HG03558 (cell line): Measurements from ENCODE around the gene FAM131A.

Source experiments
- ATAC-seq: cut with Tn5 transposase; IDR thresholded peaks from one replicate; pipeline ENCODE4 v1.9.1; 2021; ENCODE audit warnings: moderate number of reproducible peaks; ENCODE audit not compliant: unreplicated experiment; ENCODE audit errors: extremely low read depth

Gene FAM131A

DNA sequence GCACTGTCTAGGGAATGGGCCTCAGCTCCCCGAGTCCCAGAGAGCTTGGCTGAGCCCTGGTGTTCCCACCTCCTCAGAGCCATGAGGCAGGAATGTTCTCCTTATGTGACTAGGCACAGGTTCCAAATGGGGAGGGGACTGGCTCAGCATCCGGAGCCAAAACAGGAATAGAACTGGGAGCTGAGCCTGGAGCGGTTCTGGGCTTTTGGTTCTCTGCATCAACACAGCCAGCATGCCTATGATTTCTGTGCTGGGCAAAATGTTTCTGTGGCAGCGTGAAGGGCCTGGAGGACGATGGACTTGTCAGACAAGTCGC is at the start of gene FAM131A:
Gene FAM131A (plus strand): TSS at position 202 of the 316 bp plus-strand sequence. CDS start 31 bp downstream, at position 233.
- ATAC-seq: no peak

DNA sequence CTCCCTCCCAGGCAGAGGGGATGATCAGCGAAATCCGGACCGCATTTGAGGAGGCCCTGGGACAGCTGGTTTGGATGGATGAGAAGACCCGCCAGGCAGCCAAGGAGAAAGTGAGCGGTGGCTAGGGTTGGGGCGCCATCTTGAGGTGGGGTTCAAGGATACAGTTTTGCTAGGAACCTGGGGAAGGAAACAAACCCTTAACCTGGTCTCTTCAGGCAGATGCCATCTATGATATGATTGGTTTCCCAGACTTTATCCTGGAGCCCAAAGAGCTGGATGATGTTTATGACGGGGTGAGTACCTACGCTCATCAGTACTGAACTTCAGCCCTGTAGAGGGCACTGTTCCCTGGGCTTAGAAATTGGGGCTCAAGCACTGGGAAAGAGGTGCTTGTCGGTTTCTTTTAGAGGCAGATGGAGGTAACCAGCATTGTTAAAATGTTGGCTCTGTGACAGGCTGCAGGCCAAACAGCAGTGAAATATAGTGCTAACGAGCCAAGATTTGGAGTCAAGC is 47.9 kb upstream of the FAM131A start:
- ATAC-seq: no peak

DNA sequence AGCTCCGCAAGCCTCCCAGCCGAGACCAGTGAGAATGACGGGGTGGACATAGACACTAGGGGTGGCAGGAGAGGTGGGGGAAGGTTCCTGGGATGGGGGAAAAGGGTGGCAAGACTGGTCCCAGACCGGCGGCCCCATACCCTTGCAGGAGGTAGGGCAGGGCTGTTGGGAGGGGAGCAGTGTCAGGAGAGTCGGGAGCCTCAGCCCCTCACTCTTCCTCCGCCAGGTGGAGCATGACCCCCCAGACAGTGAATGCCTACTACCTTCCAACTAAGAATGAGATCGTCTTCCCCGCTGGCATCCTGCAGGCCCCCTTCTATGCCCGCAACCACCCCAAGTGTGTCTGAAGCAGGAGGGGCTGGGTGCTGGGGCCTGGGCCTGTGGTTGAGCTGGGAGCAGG is 47.1 kb upstream of the FAM131A start:
- ATAC-seq: no peak

GRCh38 chr3:184291044-184291737 is 46.2 kb upstream of the FAM131A start:
- no peak for ATAC-seq

GRCh38 chr3:184291738-184292445 is 45.5 kb upstream of the FAM131A start:
- ATAC-seq: no peak

GRCh38 chr3:184295771-184296170 is 41.6 kb upstream of the FAM131A start:
- ATAC-seq: no peak

GRCh38 chr3:184296616-184297015 is 40.8 kb upstream of the FAM131A start:
- ATAC-seq: no peak

GRCh38 chr3:184298759-184299487 is 38.5 kb upstream of the FAM131A start, which contains the start of gene PSMD2:
Gene PSMD2, plus strand, starts transcription at chr3:184299241. Its CDS starts 26 bp downstream, at chr3:184299267.
- ATAC-seq: peak; percentile 81

GRCh38 chr3:184299488-184300377 is 37.7 kb upstream of the FAM131A start:
- ATAC-seq: no peak

DNA sequence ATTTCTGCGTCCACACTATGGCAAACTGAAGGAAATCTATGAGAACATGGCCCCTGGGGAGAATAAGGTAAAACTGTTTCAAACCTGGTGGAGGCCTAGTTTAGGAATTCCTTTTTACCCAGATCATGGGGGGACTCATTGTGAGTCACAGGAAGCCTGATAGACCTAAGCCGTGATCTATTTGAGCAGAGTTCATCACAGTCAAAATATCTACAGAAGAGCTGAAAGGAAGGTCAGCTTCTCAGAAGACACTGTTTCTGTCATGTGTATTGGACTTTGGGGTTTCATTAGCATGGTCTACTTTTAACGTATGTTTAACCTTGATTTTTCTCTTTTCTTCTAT is 37.1 kb upstream of the FAM131A start:
- ATAC-seq: no peak

DNA sequence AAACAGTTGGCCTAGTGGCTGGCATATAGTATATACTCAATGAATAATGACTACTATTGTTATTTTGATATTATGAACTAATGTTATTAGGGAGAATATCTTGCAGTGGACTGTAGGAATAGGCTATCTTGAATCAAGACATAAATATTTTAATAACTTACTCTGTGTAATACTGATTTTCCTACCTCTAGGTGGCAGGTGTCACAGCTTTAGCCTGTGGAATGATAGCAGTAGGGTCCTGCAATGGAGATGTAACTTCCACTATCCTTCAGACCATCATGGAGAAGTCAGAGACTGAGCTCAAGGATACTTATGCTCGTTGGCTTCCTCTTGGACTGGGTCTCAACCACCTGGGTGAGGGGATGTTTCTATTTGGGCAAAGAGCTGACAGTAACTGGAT is 31.8 kb upstream of the FAM131A start:
- no peak for ATAC-seq

DNA sequence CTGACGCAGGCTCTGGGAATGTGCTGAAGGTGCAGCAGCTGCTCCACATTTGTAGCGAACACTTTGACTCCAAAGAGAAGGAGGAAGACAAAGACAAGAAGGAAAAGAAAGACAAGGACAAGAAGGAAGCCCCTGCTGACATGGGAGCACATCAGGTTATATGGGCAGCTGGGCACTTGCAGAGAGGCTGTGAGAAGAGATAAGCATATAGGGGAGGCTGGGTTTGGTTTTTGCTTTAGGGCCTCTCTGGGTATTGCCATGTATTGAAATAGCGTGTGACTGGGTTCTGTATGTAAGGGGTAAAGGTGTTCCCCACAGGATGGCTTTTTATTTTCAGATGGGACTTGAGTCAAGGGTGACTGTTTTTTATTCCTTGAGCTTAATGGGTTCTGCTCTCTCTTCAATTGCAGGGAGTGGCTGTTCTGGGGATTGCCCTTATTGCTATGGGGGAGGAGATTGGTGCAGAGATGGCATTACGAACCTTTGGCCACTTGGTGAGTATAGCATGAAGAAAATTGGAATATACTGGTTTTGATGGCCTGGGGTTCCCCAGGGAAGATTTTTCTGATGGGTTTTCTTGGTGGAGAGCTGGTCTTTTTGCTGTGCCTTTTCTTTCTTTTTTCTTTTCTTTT is 30.9 kb upstream of the FAM131A start:
- ATAC-seq: no peak

DNA sequence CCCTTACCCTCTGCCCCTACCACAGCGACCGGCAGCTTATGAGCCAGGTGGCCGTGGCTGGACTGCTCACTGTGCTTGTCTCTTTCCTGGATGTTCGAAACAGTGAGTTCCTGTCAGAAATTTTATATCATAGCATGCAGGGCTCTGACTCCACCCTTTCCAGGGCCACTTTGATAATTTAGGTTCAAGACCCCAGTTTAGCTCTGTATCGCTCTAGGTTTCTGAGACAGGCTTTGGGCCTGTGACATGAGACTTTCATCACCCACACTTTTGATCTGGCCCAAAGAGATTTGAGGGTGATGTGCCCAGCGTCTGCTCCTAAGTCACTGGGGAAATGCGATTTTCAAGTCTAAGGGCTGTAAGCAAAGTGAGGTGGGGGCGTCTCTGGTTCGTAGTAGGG is 29.5 kb upstream of the FAM131A start:
- ATAC-seq: no peak

DNA sequence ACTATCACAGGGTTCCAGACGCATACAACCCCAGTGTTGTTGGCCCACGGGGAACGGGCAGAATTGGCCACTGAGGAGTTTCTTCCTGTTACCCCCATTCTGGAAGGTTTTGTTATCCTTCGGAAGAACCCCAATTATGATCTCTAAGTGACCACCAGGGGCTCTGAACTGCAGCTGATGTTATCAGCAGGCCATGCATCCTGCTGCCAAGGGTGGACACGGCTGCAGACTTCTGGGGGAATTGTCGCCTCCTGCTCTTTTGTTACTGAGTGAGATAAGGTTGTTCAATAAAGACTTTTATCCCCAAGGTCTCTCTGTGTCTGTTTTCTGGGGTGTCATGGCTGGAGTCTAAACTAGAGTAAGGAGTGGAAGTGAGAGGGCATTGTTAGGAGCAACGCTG is 28.7 kb upstream of the FAM131A start:
- no peak for ATAC-seq

DNA sequence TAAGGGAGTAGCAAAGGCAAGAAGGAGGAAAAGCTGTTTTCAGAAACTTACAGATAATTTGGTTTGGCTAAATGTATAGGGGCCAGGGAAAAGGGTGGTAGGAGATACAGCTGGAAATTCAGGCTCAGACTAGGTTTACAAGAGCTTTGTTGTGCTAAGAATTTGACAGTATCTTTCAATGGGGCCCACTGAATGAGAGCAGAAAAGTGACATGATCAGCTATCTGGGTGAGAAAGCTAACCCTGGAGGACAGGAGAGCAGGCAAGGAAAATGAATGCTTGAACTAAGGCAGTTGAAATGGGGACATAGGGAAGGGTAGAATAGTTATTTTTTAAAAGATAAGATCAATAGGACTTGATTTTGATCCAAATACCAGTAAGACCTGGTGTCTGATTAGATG is 25.8 kb upstream of the FAM131A start:
- no peak for ATAC-seq

GRCh38 chr3:184314363-184314699 is 23.1 kb upstream of the FAM131A start, which contains the start of gene EIF4G1:
Gene EIF4G1, plus strand, starts transcription at chr3:184314606. Its CDS starts 1,191 bp downstream, at chr3:184315797.
- ATAC-seq: peak; percentile 77

DNA sequence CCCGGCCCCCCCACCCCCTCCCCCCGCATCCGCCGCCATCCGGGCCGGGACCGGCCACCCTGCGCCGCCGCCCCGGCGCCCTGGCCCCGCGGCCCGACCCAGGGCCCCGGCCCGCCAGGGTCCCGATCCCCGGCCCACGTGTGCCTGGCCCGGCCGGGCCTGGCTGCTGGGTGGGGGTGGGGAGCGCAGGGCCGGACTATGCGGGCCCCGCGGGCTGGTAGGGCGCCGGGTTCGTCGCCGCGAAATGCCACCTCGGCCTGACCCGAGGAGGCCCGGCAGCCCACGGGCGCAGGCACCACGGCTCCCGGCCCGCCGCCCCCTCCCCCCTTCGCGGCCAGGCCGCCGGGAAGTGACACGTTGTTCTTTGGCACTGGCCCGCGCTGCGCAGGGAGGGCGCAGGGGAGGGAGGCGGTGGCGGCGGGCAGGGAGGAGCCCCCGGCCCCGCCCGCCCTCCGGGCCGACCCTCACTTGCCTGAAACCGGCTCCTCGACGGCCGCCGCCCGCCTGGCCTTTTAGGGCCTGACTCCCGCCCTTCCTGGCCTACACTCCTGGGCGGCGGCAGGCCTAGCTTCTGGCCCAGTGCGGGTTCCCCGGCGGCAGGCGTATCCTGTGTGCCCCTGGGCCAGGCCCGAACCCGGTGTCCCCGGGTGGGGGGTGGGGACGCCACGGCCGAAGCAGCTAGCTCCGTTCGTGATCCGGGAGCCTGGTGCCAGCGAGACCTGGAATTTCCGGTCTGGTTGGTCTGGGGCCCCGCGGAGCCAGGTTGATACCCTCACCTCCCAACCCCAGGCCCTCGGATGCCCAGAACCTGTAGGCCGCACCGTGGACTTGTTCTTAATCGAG is 22.5 kb upstream of the FAM131A start:
- peak; percentile 19 for ATAC-seq

DNA sequence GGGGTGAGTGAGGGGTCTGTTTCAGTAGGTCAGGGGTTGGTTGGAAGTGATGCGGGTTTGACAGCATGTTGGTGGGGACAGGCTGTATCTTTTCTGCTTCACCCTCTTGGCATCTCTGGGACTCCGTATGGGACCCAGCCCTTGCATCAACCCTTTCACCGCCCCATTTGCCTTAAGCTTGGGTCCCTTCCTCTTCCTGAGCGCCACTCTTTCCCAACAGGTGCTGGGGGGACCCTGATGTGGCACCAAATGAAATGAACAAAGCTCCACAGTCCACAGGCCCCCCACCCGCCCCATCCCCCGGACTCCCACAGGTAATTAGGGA is 21.9 kb upstream of the FAM131A start:
- no peak for ATAC-seq
